Activated naive CD8-positive, alpha-beta T cell treated with anti-CD3 and anti-CD28 coated beads, Interleukin-2, amount 50 U/mL, for 24 hours (primary cell): ENCODE results near the gene CYB5RL.
"Not testable (repeated sequence)": the region's sequence is repeated elsewhere in the genome, so short reads cannot be mapped to it uniquely, and the experiment has no call there.

ENCODE experiments used
- ATAC-seq: fragments of 150-1000 bp; cut with Tn5 transposase; one replicate; pipeline ENCODE4 v1.10.0; 2021
- DNase-seq: peaks from one replicate; pipeline ENCODE4 v3.0.0; 2021
- H3K27ac Mint-ChIP-seq: one replicate; pipeline ENCODE4 v1.8.0; 2021; ENCODE audit warnings: mild to moderate bottlenecking, mixed read lengths
- H3K27me3 Mint-ChIP-seq: one replicate; pipeline ENCODE4 v1.8.0; 2021; ENCODE audit warnings: mixed read lengths
- H3K36me3 Mint-ChIP-seq: one replicate; pipeline ENCODE4 v1.8.0; 2021; ENCODE audit warnings: low read depth, mixed read lengths
- H3K4me1 Mint-ChIP-seq: one replicate; pipeline ENCODE4 v1.8.0; 2021; ENCODE audit warnings: mixed read lengths
- H3K4me3 Mint-ChIP-seq: one replicate; pipeline ENCODE4 v1.8.0; 2021; ENCODE audit warnings: mild to moderate bottlenecking, moderate library complexity, mixed read lengths
- H3K9me3 Mint-ChIP-seq: one replicate; pipeline ENCODE4 v1.8.0; 2021; ENCODE audit warnings: mixed read lengths

The CYB5RL gene

GRCh38 chr1:54220004-54220811 is 20.4 kb upstream of the CYB5RL start:
- H3K27ac Mint-ChIP-seq, result no peak overlapping the region
- H3K36me3 Mint-ChIP-seq, result peaks cover 36% of the 10 kb centered on the region
- peaks cover 5% of the 10 kb centered on the region for H3K4me1 Mint-ChIP-seq
- no peaks in the 10 kb centered on the region for H3K9me3 Mint-ChIP-seq
- ATAC-seq (no peak), DNase-seq (no peak)
- no peaks in the 10 kb centered on the region for H3K27me3 Mint-ChIP-seq
- H3K4me3 Mint-ChIP-seq, result no peak overlapping the region

- H3K27me3 Mint-ChIP-seq, result no peaks in the 10 kb centered on the region
- no peak for ATAC-seq
Observed at GRCh38 chr1:54219688-54220003, 19.8 kb upstream of the CYB5RL start.

DNA sequence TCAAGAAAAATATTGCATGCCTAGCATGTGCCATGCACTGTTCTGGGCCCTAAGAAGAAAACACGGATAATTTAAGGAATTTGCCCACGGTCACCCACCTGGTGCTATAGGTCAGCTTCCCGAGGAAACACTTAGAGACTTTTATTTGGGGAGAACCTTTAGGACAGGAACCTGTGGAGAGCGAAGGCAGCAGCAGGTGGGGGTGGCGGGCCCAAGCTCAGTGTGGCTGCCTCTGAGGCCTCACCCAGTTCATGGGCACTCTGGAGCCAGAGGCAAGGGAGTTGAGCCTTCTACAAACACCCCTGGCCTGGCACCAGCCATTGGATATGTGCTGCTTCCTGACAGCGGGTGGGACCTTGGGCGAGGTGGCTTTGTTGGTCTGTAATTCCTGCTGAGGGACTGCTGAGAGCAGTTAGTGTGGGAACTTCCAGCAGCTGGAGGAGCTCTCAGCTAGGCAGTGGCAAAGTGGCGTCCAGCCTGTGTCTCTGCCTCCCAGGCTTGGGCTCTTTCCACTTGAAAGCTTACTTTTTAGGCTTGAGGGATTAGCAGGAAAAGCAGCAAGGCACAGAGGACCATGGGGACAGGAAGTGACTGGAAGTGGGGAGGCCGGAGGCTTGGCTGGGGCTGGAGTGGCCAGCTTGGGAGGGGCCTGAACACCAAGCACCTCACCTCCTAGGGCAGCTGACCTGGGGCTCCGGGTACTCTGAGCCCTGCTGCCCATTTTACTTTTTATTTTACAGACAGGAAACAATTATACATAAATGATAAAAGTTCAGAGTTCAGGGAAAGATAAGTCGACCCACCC is 19.3 kb upstream of the CYB5RL start:
- no peaks in the 10 kb centered on the region for H3K27me3 Mint-ChIP-seq
- no peaks in the 10 kb centered on the region for H3K9me3 Mint-ChIP-seq
- no peak for DNase-seq
- H3K36me3 Mint-ChIP-seq, result peaks cover 42% of the 10 kb centered on the region
- H3K27ac Mint-ChIP-seq, result peak overlapping the region; percentile 59
- peaks cover 5% of the 10 kb centered on the region for H3K4me1 Mint-ChIP-seq
- H3K4me3 Mint-ChIP-seq, result no peak overlapping the region
- ATAC-seq, result no peak

More at GRCh38 chr1:54219688-54220003, 19.8 kb upstream of the CYB5RL start:
- Mint-ChIP-seq H3K27ac (no peak overlapping the region), H3K36me3 (peaks cover 38% of the 10 kb centered on the region), H3K4me1 (peaks cover 5% of the 10 kb centered on the region), H3K4me3 (no peak overlapping the region), H3K9me3 (no peaks in the 10 kb centered on the region)
- no peak for DNase-seq

DNA sequence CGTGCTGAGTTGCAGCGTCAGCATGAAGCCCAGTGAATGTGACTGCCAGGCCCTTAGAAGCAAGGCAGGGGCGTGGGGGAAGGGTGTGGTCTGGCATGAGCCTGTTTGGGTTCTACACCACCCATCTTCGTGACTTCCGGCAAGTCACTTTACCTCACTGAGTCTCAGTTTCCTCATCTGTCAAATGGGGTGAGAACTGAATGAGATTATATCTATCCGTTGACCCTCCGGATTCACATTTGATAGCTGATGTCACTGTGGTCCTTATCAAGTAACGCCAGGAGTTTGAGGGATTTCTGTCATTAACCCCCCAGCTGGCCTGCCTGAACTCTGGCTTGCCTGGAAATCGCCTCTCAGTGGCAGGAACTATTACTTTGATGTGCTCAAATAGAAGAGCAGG is 15.7 kb upstream of the CYB5RL start:
- ATAC-seq (no peak), DNase-seq (no peak)
- no peak overlapping the region for H3K27ac Mint-ChIP-seq
- H3K4me1 Mint-ChIP-seq, result peaks cover 5% of the 10 kb centered on the region
- peaks cover 55% of the 10 kb centered on the region for H3K36me3 Mint-ChIP-seq
- no peaks in the 10 kb centered on the region for H3K27me3 Mint-ChIP-seq
- no peaks in the 10 kb centered on the region for H3K9me3 Mint-ChIP-seq
- no peak overlapping the region for H3K4me3 Mint-ChIP-seq

- H3K27me3 Mint-ChIP-seq, result no peaks in the 10 kb centered on the region
- H3K4me3 Mint-ChIP-seq, result no peak overlapping the region
- peaks cover 66% of the 10 kb centered on the region for H3K36me3 Mint-ChIP-seq
- DNase-seq, result no peak
- H3K9me3 Mint-ChIP-seq, result no peaks in the 10 kb centered on the region
- H3K27ac Mint-ChIP-seq, result no peak overlapping the region
- peaks cover 6% of the 10 kb centered on the region for H3K4me1 Mint-ChIP-seq
- no peak for ATAC-seq
Observed at GRCh38 chr1:54212872-54213271, 13.0 kb upstream of the CYB5RL start.

DNA sequence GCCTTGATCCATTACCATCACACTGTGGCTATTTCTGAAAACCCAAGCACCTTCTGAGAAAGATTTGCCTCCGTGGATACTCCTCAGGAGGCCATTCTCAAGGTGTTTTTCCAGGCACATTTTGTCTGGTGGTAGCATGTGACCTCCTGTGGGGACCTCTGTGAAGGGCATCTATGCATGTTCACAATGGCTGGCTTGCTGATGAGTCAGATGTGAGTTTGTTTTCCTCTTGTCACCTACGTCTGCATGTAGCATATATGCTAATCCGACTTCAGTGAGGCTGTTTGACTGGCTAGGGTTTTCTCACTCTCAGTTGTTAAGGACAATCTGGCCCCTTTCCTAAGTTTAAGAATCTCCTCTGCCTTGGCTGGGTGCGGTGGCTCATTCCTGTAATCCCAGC is 8.1 kb upstream of the CYB5RL start:
- peaks cover 69% of the 10 kb centered on the region for H3K36me3 Mint-ChIP-seq

DNA sequence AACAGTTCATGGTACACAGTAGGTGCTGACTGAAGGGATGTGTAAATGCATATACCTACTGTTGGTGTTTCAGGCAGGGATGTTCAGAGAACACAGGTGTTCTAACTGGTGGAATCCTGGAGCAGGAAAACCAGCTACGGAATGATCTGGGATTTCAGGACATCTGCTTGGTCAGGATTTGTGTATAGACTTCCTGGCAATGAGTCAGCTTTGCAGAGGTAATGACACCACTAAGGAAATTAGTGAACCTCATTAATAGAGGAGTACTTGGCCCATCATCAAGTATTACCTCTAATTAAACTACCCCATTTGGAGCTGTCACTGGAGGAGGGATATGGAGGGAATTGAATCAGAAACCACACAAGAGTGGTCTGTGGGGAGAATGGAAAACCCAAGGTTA is 7.5 kb upstream of the CYB5RL start:
- Mint-ChIP-seq H3K4me3 (no peak overlapping the region), H3K27me3 (no peaks in the 10 kb centered on the region), H3K4me1 (peaks cover 18% of the 10 kb centered on the region), H3K36me3 (peaks cover 69% of the 10 kb centered on the region), H3K9me3 (no peaks in the 10 kb centered on the region), H3K27ac (peak overlapping the region; percentile 41)
- DNase-seq, result no peak
- no peak for ATAC-seq

More for the DNA sequence above, 8.1 kb upstream of the CYB5RL start:
- Mint-ChIP-seq H3K27ac (peak overlapping the region; percentile 41), H3K4me1 (peaks cover 13% of the 10 kb centered on the region)
- H3K9me3 Mint-ChIP-seq, H3K4me3 Mint-ChIP-seq, DNase-seq, H3K27me3 Mint-ChIP-seq: not testable (repeated sequence)
- ATAC-seq, result peak; percentile 70

DNA sequence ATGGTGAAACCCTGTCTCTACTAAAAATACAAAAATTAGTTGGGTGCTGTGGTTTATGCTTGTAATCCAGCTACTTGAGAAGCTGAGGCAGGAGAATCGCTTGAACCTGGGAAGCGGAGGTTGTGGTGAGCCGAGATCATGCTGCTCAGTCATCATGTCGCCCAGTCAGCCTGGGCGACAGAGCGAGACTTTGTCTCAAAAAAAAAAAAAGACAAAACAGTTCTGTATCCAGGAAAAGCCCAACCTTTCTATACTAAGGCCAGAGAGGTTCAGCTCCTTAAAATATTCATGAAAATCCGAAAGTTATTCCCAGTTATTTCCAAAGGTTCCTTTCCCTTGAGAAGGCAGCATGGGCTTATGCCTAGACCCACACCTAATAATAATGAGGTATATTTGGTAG is 4.4 kb upstream of the CYB5RL start:
- Mint-ChIP-seq H3K4me3 (no peak overlapping the region), H3K27me3 (no peaks in the 10 kb centered on the region), H3K36me3 (peaks cover 54% of the 10 kb centered on the region), H3K4me1 (peaks cover 38% of the 10 kb centered on the region), H3K27ac (no peak overlapping the region), H3K9me3 (no peaks in the 10 kb centered on the region)
- DNase-seq (no peak), ATAC-seq (no peak)

DNA sequence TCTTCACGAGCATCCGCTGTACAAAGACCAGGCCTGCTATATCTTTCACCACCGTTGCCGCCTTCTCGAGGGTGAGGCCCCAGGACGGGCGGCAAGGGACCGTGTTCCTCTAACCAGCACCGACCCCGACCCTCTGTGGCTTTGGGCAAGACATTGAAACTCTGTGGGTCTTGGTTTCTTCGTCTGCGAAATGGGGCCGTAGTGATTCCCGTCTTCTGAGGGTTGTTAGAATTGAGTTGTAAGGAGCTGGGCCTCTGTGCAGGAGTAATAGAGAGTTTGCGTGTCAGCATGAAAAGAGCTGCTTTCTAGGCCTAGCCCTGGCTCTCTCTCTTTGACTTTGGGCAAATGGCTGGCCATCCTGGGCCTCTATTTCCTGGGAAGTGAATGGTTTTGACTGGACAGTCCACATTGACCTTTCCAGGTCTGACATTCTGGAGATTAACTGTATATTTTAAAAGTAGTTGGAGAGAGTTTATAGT is 728 bp upstream of the CYB5RL start:
- H3K36me3 Mint-ChIP-seq, result peaks cover 31% of the 10 kb centered on the region
- DNase-seq, result peak; percentile 22
- peaks cover 32% of the 10 kb centered on the region for H3K4me1 Mint-ChIP-seq
- ATAC-seq, result peak; percentile 5
- H3K27ac Mint-ChIP-seq, result peak overlapping the region; percentile 93
- peak overlapping the region; percentile 96 for H3K4me3 Mint-ChIP-seq
- H3K9me3 Mint-ChIP-seq, result no peaks in the 10 kb centered on the region
- no peaks in the 10 kb centered on the region for H3K27me3 Mint-ChIP-seq

DNA sequence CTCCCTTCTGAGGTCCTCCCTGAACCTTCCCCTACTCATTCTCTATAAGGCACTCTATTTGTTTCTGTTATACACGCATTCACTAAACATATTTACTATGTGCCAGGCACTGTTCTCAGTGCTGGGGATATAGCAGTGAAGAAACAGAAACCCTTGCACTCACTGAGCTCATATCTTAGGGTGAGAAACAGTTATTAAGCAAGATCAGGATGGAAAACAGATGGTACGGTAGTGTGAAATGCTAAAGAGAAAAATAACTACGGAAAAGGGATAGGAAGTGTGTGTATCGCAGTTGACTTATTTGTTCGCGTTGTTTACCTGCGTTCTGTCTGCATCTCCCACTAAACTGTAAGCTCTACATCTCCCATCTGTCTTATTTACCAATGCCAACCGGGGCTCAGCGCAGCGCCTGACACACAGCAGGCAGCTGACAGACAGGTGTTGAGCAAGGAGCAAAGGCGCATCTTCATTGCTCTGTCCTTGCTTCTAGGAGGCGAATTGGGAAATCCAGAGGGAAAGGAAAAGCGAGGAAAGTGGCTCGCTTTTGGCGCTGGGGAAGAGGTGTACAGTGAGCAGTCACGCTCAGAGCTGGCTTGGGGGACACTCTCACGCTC is 572 bp downstream of the CYB5RL start:
- DNase-seq (no peak), ATAC-seq (no peak)
- Mint-ChIP-seq H3K4me3 (peak overlapping the region; percentile 96), H3K9me3 (no peaks in the 10 kb centered on the region), H3K4me1 (peaks cover 32% of the 10 kb centered on the region), H3K36me3 (peaks cover 24% of the 10 kb centered on the region), H3K27ac (peak overlapping the region; percentile 93), H3K27me3 (no peaks in the 10 kb centered on the region)

- no peak overlapping the region for H3K27ac Mint-ChIP-seq
- no peaks in the 10 kb centered on the region for H3K4me1 Mint-ChIP-seq
- H3K36me3 Mint-ChIP-seq, result peaks cover 7% of the 10 kb centered on the region
- no peak overlapping the region for H3K4me3 Mint-ChIP-seq
- no peaks in the 10 kb centered on the region for H3K27me3 Mint-ChIP-seq
- DNase-seq, result no peak
- ATAC-seq, result no peak
- H3K9me3 Mint-ChIP-seq, result no peaks in the 10 kb centered on the region
Observed at GRCh38 chr1:54193453-54193852, 6.4 kb downstream of the CYB5RL start.

DNA sequence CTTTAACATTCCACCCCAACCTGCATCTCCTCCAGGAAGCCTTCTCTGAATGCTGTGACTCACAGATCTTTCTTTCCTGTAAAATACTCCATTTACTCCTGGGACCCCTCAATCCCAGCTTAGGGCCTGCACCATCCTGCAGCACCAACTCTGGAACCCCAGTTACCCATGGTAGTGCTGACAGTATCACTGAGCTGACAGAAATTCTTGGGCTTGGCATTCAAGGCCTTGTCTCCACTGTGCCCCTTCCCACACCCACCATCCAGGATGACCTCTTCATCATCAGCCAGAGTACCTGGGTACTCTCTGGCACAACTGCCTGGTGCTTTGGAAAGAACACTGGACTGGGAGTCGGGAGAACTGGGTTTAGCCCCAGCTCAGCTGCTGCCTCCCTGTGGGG is 8.3 kb downstream of the CYB5RL start:
- H3K4me1 Mint-ChIP-seq, result no peaks in the 10 kb centered on the region
- DNase-seq, result no peak
- H3K27me3 Mint-ChIP-seq, result no peaks in the 10 kb centered on the region
- H3K36me3 Mint-ChIP-seq, result peaks cover 10% of the 10 kb centered on the region
- H3K27ac Mint-ChIP-seq, result no peak overlapping the region
- no peaks in the 10 kb centered on the region for H3K9me3 Mint-ChIP-seq
- no peak overlapping the region for H3K4me3 Mint-ChIP-seq
- ATAC-seq, result no peak

DNA sequence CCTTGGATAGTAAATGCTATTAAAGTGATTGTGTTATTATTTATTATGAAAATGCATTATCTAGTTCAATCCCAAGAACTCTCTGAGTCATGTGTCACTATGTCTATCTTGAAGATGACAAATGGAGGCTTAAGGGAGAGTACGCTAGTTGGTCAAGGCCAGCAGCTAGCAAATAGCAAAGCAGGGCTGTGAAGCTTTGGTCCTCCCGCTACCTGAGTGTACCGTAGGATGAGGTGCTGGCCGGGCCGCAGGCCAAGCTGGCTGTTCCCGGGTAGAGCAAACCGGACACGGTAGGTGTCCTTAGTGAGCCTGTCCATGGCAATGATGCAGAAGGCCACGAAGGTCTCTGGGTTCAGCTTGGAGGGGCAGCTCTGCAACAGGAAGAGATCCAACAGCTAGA is 9.3 kb downstream of the CYB5RL start:
- DNase-seq, result no peak
- peaks cover 16% of the 10 kb centered on the region for H3K36me3 Mint-ChIP-seq
- H3K27me3 Mint-ChIP-seq, result no peaks in the 10 kb centered on the region
- no peaks in the 10 kb centered on the region for H3K4me1 Mint-ChIP-seq
- no peaks in the 10 kb centered on the region for H3K9me3 Mint-ChIP-seq
- H3K27ac Mint-ChIP-seq, result no peak overlapping the region
- no peak overlapping the region for H3K4me3 Mint-ChIP-seq
- no peak for ATAC-seq

GRCh38 chr1:54188291-54188690 is 11.5 kb downstream of the CYB5RL start:
- no peak overlapping the region for H3K27ac Mint-ChIP-seq

DNA sequence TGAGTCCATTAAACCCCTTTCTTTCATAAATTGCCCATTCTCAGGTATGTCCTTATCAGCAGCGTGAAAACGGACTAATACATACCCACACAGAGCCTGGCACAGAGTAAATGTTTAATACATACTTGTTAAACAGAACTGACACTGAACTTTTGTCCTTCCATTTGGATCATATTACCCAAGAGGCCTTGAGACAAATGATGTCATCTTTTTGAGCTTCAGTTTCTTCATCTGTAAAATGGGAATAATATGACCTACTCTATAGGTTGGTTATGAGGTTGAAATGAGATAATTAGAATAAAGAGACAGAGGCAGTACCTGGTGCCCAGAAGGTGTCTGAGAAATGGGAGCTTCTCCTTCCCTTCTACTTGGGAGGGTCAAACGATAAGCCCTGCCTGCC is 13.8 kb downstream of the CYB5RL start:
- H3K36me3 Mint-ChIP-seq, result peaks cover 15% of the 10 kb centered on the region

More at GRCh38 chr1:54188291-54188690, 11.5 kb downstream of the CYB5RL start:
- Mint-ChIP-seq H3K36me3 (peaks cover 11% of the 10 kb centered on the region), H3K9me3 (no peaks in the 10 kb centered on the region), H3K27me3 (no peaks in the 10 kb centered on the region), H3K4me1 (no peaks in the 10 kb centered on the region), H3K4me3 (no peak overlapping the region)
- DNase-seq, result no peak
- ATAC-seq, result no peak

More for the DNA sequence above, 13.8 kb downstream of the CYB5RL start:
- Mint-ChIP-seq H3K4me3 (no peak overlapping the region), H3K27ac (no peak overlapping the region), H3K4me1 (no peaks in the 10 kb centered on the region), H3K9me3 (no peaks in the 10 kb centered on the region), H3K27me3 (no peaks in the 10 kb centered on the region)
- no peak for DNase-seq
- no peak for ATAC-seq
